Measurements from ENCODE around the gene LRRC74A. TPM values are rescaled to one million over a fixed set of nuclear protein-coding genes. Genes with fewer than 3 reads are reported as not detected.

Gene LRRC74A
- total and polyA plus RNA-seq, 2 donors (not counting 3 experiments of a cell fraction or from before 2014, with no cell fraction given) = not detected

DNA sequence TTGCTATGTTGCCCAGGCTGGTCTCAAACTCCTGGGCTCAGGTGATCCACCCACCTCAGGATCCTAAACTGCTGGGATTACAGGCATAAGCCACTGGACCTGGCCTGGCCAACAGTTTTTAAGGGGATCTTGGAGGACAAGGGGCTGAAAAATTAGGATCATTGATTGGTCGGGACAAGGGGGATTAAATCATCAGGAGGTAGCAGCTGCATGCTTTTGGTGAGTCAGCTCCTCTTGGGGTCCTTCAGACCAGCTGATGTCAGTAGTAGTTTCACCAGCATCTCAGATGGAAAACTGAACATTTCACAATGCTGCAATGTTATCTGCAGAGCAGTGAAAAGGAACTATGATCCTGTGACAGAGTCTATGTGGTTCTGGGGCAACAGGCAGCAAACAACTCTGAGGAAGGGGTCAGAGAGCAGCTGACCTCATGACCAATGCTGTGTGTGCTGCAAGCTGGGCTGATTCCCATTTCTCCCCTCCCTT is 6.3 kb downstream of the LRRC74A start:
- Histone ChIP-seq H3K4me1 (ENCODE audit: control insufficient read depth, extremely low read depth, insufficient read depth, low read length) (no peaks in the 10 kb centered on the region), H3K27ac (ENCODE audit: insufficient read depth, low read depth, low read length) (no peak overlapping the region), H3K9me3 (replicated peaks; ENCODE audit: control insufficient read depth, insufficient read depth, low read length) (no peaks in the 10 kb centered on the region), H2AFZ (ENCODE audit: low read depth, low read length) (no peak overlapping the region), H3K79me2 (ENCODE audit: control insufficient read depth, insufficient read depth, low read length) (no peaks in the 10 kb centered on the region), H3K4me2 (ENCODE audit: insufficient read depth, low read length) (no peak overlapping the region), H3K9me1 (replicated peaks; ENCODE audit: control insufficient read depth, extremely low read depth, insufficient read depth, low read length) (no peaks in the 10 kb centered on the region), H4K20me1 (replicated peaks; ENCODE audit: control insufficient read depth, extremely low read depth, insufficient read depth, low read length) (no peaks in the 10 kb centered on the region), H3K9ac (replicated peaks; ENCODE audit: extremely low read depth, insufficient read depth, low read length) (no peak overlapping the region), H3K27me3 (ENCODE audit: control insufficient read depth in 2 of 2, insufficient read depth in 2 of 2, low read length in 2 of 2) (peaks cover 0 to 3% of the 10 kb centered on the region in 2 experiments), H3K4me3 (replicated peaks in 1 of 3; ENCODE audit: insufficient read depth in 1 of 3, low read depth in 1 of 3, low read length in 3 of 3) (no peak overlapping the region), H3K36me3 (ENCODE audit: control insufficient read depth in 2 of 2, extremely low read depth in 1 of 2, insufficient read depth in 2 of 2, low read length in 2 of 2) (no peaks in the 10 kb centered on the region)
- dilution Hi-C loops (cut with MboI; ENCODE audit: extremely low pct_ligation_motif_present, low sequenced_read_pairs) (no loop called here), intact Hi-C loops (cut with micrococcal nuclease) (no loop called here)
- BruUV-seq (replicated peaks) = no TSS peak
- ChIA-PET CTCF (no interaction called here), POLR2A (no interaction called here)
- DNase-seq (ENCODE audit: low read depth, low spot score) (no peak), FAIRE-seq (no peak)
- TF ChIP-seq FOS (IDR thresholded peaks at IDR 0.05; ENCODE audit: borderline replicate concordance, insufficient read depth, low read length) = no peak
- TF ChIP-seq GATA2 (IDR thresholded peaks at IDR 0.05; ENCODE audit: insufficient read depth, insufficient read length, low read depth, low read length) = no peak
- TF ChIP-seq, protein P1, sequence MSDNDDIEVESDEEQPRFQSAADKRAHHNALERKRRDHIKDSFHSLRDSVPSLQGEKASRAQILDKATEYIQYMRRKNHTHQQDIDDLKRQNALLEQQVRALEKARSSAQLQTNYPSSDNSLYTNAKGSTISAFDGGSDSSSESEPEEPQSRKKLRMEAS (IDR thresholded peaks at IDR 0.05; ENCODE audit: insufficient read depth, insufficient read length) = no peak
- TF ChIP-seq EZH2 (IDR thresholded peaks at IDR 0.05; ENCODE audit: borderline replicate concordance, low read depth, low read length, severe bottlenecking) = no peak
- no peak for TF ChIP-seq JUN (IDR thresholded peaks at IDR 0.05; ENCODE audit: borderline replicate concordance, insufficient read depth, insufficient read length, low read depth)
- no peak for TF ChIP-seq MYC (IDR thresholded peaks at IDR 0.05; ENCODE audit: low read depth, low read length)
- TF ChIP-seq POLR2A (IDR thresholded peaks at IDR 0.05; ENCODE audit: low read depth, low read length) = no peak
- TF ChIP-seq, protein P2, sequence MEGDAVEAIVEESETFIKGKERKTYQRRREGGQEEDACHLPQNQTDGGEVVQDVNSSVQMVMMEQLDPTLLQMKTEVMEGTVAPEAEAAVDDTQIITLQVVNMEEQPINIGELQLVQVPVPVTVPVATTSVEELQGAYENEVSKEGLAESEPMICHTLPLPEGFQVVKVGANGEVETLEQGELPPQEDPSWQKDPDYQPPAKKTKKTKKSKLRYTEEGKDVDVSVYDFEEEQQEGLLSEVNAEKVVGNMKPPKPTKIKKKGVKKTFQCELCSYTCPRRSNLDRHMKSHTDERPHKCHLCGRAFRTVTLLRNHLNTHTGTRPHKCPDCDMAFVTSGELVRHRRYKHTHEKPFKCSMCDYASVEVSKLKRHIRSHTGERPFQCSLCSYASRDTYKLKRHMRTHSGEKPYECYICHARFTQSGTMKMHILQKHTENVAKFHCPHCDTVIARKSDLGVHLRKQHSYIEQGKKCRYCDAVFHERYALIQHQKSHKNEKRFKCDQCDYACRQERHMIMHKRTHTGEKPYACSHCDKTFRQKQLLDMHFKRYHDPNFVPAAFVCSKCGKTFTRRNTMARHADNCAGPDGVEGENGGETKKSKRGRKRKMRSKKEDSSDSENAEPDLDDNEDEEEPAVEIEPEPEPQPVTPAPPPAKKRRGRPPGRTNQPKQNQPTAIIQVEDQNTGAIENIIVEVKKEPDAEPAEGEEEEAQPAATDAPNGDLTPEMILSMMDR (IDR thresholded peaks at IDR 0.05; ENCODE audit: extremely low read depth in 1 of 2, insufficient read depth in 1 of 2, low read depth in 1 of 2, low read length in 2 of 2) = no peak
- no peak for TF ChIP-seq POLR2AphosphoS5 (IDR thresholded peaks at IDR 0.05; ENCODE audit: insufficient read depth, low read depth, low read length)

Measured in endothelial cell of umbilical vein (primary cell).